ACHN (cell line): ENCODE data around the gene LIN28B.

ENCODE experiments used
- DNase-seq: peaks from one replicate; pipeline ENCODE4 v3.0.0-alpha.2; 2015
- in situ Hi-C: cut with HindIII; loops from 2 replicates; pipeline ENCODE4 v1.10.0; 2017; ENCODE audit warnings: low sequenced_read_pairs, low pct_ligation_motif_present, low pct_unique_long_range_greater_than_20kb

The LIN28B gene

DNA sequence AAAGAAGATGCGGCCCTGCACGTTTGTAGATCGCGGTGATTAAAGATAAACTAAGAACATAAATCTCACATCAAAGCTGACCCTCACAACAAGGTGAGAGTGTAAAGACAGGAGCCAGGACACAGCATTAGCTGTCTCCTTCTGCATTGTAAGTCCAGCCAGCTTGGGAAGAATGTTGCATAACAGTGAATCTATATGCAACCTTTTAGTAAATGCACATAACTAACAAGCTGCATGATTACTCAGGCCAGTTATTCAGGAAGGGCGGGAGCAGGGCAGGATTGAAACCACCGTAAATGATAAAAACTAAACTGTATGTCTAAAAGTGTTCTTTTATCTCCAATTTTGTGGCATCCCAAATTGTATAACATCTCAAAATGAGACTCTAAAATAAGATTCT lies 165.8 kb downstream of the LIN28B start:
- no peak for DNase-seq
- in situ Hi-C loops, result no loop called here
